NCI-H128 (cell line): ENCODE measurements around the gene PRAMEF18.
"Not testable (repeated sequence)": the region's sequence is repeated elsewhere in the genome, so short reads cannot be mapped to it uniquely, and the experiment has no call there.

ENCODE experiments used
- DNase-seq: peaks from one replicate; lab custom pipeline; 2025; ENCODE audit not compliant: unreplicated experiment; lab: John Stamatoyannopoulos, UW

PRAMEF18 gene

GRCh38 chr1:13225675-13226204 lies at the start of gene PRAMEF18:
Gene PRAMEF18 (minus strand): TSS chr1:13226154. CDS start chr1:13226106, 48 bp downstream.
- DNase-seq, result not testable (repeated sequence)

- not testable (repeated sequence) for DNase-seq
These were observed 39.2 kb upstream of the PRAMEF18 start for GRCh38 chr1:13265124-13265523.

GRCh38 chr1:13253898-13254297 lies 27.9 kb upstream of the PRAMEF18 start, which contains the start of gene PRAMEF5:
Gene PRAMEF5 (plus strand): TSS chr1:13254198. CDS start chr1:13259269, 5,071 bp downstream.
- not testable (repeated sequence) for DNase-seq

- DNase-seq, result not testable (repeated sequence)
These were observed 21.2 kb upstream of the PRAMEF18 start for GRCh38 chr1:13247122-13247521.

GRCh38 chr1:13246554-13246871 lies 20.6 kb upstream of the PRAMEF18 start:
- not testable (repeated sequence) for DNase-seq

- not testable (repeated sequence) for DNase-seq
These were observed 20.0 kb upstream of the PRAMEF18 start for GRCh38 chr1:13245841-13246553.

- DNase-seq, result not testable (repeated sequence)
These were observed 17.7 kb upstream of the PRAMEF18 start for GRCh38 chr1:13243536-13244263.

- not testable (repeated sequence) for DNase-seq
These were observed 13.7 kb upstream of the PRAMEF18 start for GRCh38 chr1:13239633-13240032.

- DNase-seq, result not testable (repeated sequence)
These were observed 11.6 kb upstream of the PRAMEF18 start for GRCh38 chr1:13237572-13237971.

GRCh38 chr1:13234057-13234456 lies 8.1 kb upstream of the PRAMEF18 start:
- DNase-seq, result not testable (repeated sequence)

GRCh38 chr1:13232056-13232455 lies 6.1 kb upstream of the PRAMEF18 start:
- not testable (repeated sequence) for DNase-seq

- DNase-seq, result not testable (repeated sequence)
These were observed 5.3 kb upstream of the PRAMEF18 start for GRCh38 chr1:13231061-13231750.

- DNase-seq, result not testable (repeated sequence)
These were observed 4.6 kb upstream of the PRAMEF18 start for GRCh38 chr1:13230601-13231000.

- not testable (repeated sequence) for DNase-seq
These were observed 4.1 kb upstream of the PRAMEF18 start for GRCh38 chr1:13230096-13230495.

GRCh38 chr1:13228343-13228781 lies 2.4 kb upstream of the PRAMEF18 start:
- DNase-seq, result no peak

- DNase-seq, result not testable (repeated sequence)
These were observed 1.5 kb upstream of the PRAMEF18 start for GRCh38 chr1:13227271-13228055.

GRCh38 chr1:13224480-13225060 lies 1.4 kb downstream of the PRAMEF18 start:
- no peak for DNase-seq

GRCh38 chr1:13222788-13223187 lies 3.2 kb downstream of the PRAMEF18 start:
- DNase-seq, result not testable (repeated sequence)

GRCh38 chr1:13219203-13219602 lies 6.8 kb downstream of the PRAMEF18 start:
- not testable (repeated sequence) for DNase-seq

- not testable (repeated sequence) for DNase-seq
These were observed 9.3 kb downstream of the PRAMEF18 start for GRCh38 chr1:13216619-13217018.
